ENCODE results near the gene GLDN. TPM values are rescaled to one million over a fixed set of nuclear protein-coding genes. Genes with fewer than 3 reads are reported as not detected.

The GLDN gene
- polyA plus RNA-seq, 1 of the 3 experiments (the other 2 are of a cell fraction) = not detected

- DNase-seq = no peak
- Histone ChIP-seq H4K20me1 (ENCODE audit: insufficient read depth) (no peaks in the 10 kb centered on the region), H2AFZ (ENCODE audit: low read depth) (no peak overlapping the region), H3K4me2 (no peak overlapping the region), H3K4me3 (ENCODE audit: low read depth in 2 of 2, low read length in 1 of 2) (no peak overlapping the region), H3K4me1 (ENCODE audit: control insufficient read depth in 1 of 2, insufficient read depth in 2 of 2, low read depth in 1 of 2, low read length in 1 of 2) (no peaks in the 10 kb centered on the region), H3K9me3 (no peaks in the 10 kb centered on the region), H3K27ac (ENCODE audit: low read depth in 2 of 2, low read length in 1 of 2) (no peak overlapping the region), H3F3A (replicated peaks; ENCODE audit: insufficient read depth) (no peaks in the 10 kb centered on the region), H3K9ac (no peak overlapping the region), H3K9me2 (no peaks in the 10 kb centered on the region), H3K27me3 (ENCODE audit: insufficient read depth) (no peaks in the 10 kb centered on the region), H3K79me2 (ENCODE audit: insufficient read depth) (no peaks in the 10 kb centered on the region), H3K36me3 (replicated peaks in 1 of 2; ENCODE audit: control insufficient read depth in 1 of 2, insufficient read depth in 2 of 2, low read length in 1 of 2) (no peaks in the 10 kb centered on the region)
- ChIA-PET POLR2A (no interaction called here), CTCF (interaction anchor here (2.2 kb wide), 1 partner anchor 10 kb away, joined by 9 read pairs; no protein-coding TSS in a partner anchor)
- TF ChIP-seq IRF3 (IDR thresholded peaks at IDR 0.05; ENCODE audit: low read depth, low read length) (no peak), JUND (IDR thresholded peaks at IDR 0.05) (no peak), MAX (IDR thresholded peaks at IDR 0.05; ENCODE audit: low read depth) (no peak), FOXM1 (IDR thresholded peaks at IDR 0.05; ENCODE audit: low read depth) (no peak), RCOR1 (IDR thresholded peaks at IDR 0.05; ENCODE audit: low read length) (no peak), TAF1 (IDR thresholded peaks at IDR 0.05; ENCODE audit: borderline replicate concordance, low read depth, low read length) (no peak), RAD21 (IDR thresholded peaks at IDR 0.05; ENCODE audit: low read length) (no peak), NRF1 (IDR thresholded peaks at IDR 0.05; ENCODE audit: low read depth, low read length) (no peak), MXI1 (IDR thresholded peaks at IDR 0.05; ENCODE audit: low read depth, low read length) (no peak), RXRA (IDR thresholded peaks at IDR 0.05; ENCODE audit: borderline replicate concordance, low read depth) (no peak), CHD2 (IDR thresholded peaks at IDR 0.05; ENCODE audit: low read length, partially characterized antibody) (no peak), ZBTB33 (IDR thresholded peaks at IDR 0.05; ENCODE audit: borderline replicate concordance, low read depth) (no peak), POLR2AphosphoS5 (IDR thresholded peaks at IDR 0.05; ENCODE audit: low read depth, low read length) (no peak)
- 21% methylated on average over 3 of the region's 4 CpGs for WGBS (ENCODE audit: low lambda C conversion rate)
These were observed 72.9 kb downstream of the GLDN start for GRCh38 chr15:51414256-51414860.

- Histone ChIP-seq H3K27me3 (ENCODE audit: insufficient read depth) (no peaks in the 10 kb centered on the region), H3K9me2 (no peaks in the 10 kb centered on the region), H3K27ac (ENCODE audit: low read depth in 2 of 2, low read length in 1 of 2) (no peak overlapping the region), H2AFZ (ENCODE audit: low read depth) (no peak overlapping the region), H3K4me1 (ENCODE audit: control insufficient read depth in 1 of 2, insufficient read depth in 2 of 2, low read depth in 1 of 2, low read length in 1 of 2) (no peaks in the 10 kb centered on the region), H3K79me2 (ENCODE audit: insufficient read depth) (no peaks in the 10 kb centered on the region), H3F3A (replicated peaks; ENCODE audit: insufficient read depth) (no peaks in the 10 kb centered on the region), H3K36me3 (replicated peaks in 1 of 2; ENCODE audit: control insufficient read depth in 1 of 2, insufficient read depth in 2 of 2, low read length in 1 of 2) (no peaks in the 10 kb centered on the region), H3K9ac (no peak overlapping the region), H4K20me1 (ENCODE audit: insufficient read depth) (no peaks in the 10 kb centered on the region), H3K4me3 (ENCODE audit: low read depth in 2 of 2, low read length in 1 of 2) (no peak overlapping the region), H3K4me2 (no peak overlapping the region), H3K9me3 (no peaks in the 10 kb centered on the region)
- ChIA-PET POLR2A (no interaction called here), CTCF (interaction anchor here (0.7 to 2.2 kb wide), 5 partner anchors 9 to 198 kb away, joined by 3 to 9 read pairs (median 4); no protein-coding TSS in a partner anchor)
- TF ChIP-seq EP300 (IDR thresholded peaks at IDR 0.05; ENCODE audit: borderline replicate concordance in 1 of 2, low read depth in 1 of 2, low read length in 1 of 2) = no peak
- no peak for TF ChIP-seq MAX (IDR thresholded peaks at IDR 0.05; ENCODE audit: low read depth)
- TF ChIP-seq REST (IDR thresholded peaks at IDR 0.05; ENCODE audit: low read depth, low read length) = no peak
- TF ChIP-seq JUND (IDR thresholded peaks at IDR 0.05) = no peak
- no peak for TF ChIP-seq GABPA (IDR thresholded peaks at IDR 0.05; ENCODE audit: low read depth)
- TF ChIP-seq MXI1 (IDR thresholded peaks at IDR 0.05; ENCODE audit: low read depth, low read length) = no peak
- no peak for TF ChIP-seq IRF3 (IDR thresholded peaks at IDR 0.05; ENCODE audit: low read depth, low read length)
- no peak for TF ChIP-seq FOXJ3 (CRISPR knock-in tag; IDR thresholded peaks at IDR 0.05)
- no peak for TF ChIP-seq NRF1 (IDR thresholded peaks at IDR 0.05; ENCODE audit: low read depth, low read length)
- no peak for TF ChIP-seq POLR2AphosphoS5 (IDR thresholded peaks at IDR 0.05; ENCODE audit: low read depth, low read length)
- no peak for DNase-seq
- WGBS (ENCODE audit: low lambda C conversion rate) = 35% methylated on average over 4 of the region's 4 CpGs
These were observed 74.7 kb downstream of the GLDN start for GRCh38 chr15:51416129-51416528.

All from SK-N-SH (cell line).